ENCODE data around the gene MRAP2. TPM values are rescaled to one million over a fixed set of nuclear protein-coding genes. Genes with fewer than 3 reads are reported as not detected.

Gene MRAP2
- total RNA-seq, 1 donor from 2014 or later: 4.2 TPM

Other genes starting within 250 kb of the MRAP2 start
- gene RIPPLY2, start 180.4 kb upstream of the MRAP2 start, total RNA-seq: not detected
- 4.9 TPM for gene CYB5R4, start 174.1 kb upstream of the MRAP2 start, total RNA-seq
- gene CEP162, start 193.9 kb downstream of the MRAP2 start, total RNA-seq: 6.1 TPM